HFFc6 (cell line): ENCODE results near the gene RRP1B. TPM values are rescaled to one million over a fixed set of nuclear protein-coding genes. Genes with fewer than 3 reads are reported as not detected.
"Not testable (repeated sequence)": the region's sequence is repeated elsewhere in the genome, so short reads cannot be mapped to it uniquely, and the experiment has no call there.

Source experiments
- DNase-seq: peaks from one replicate; pipeline ENCODE4 v3.0.0-alpha.2; 2018
- H3K27ac Mint-ChIP-seq: 2 replicates; pipeline ENCODE4 v1.8.0; 2020; ENCODE audit warnings: mild to moderate bottlenecking, mixed read lengths
- H3K27me3 Mint-ChIP-seq: 2 replicates; pipeline ENCODE4 v1.8.0; 2021; ENCODE audit warnings: mild to moderate bottlenecking, moderate library complexity, mixed read lengths; ENCODE audit not compliant: insufficient read depth
- H3K36me3 Mint-ChIP-seq: 2 replicates; pipeline ENCODE4 v1.8.0; 2021; ENCODE audit warnings: low read depth, mixed read lengths
- H3K4me1 Mint-ChIP-seq: 2 replicates; pipeline ENCODE4 v1.8.0; 2020; ENCODE audit warnings: low read depth, mixed read lengths
- H3K4me3 Mint-ChIP-seq: 2 replicates; pipeline ENCODE4 v1.8.0; 2020; ENCODE audit warnings: mild to moderate bottlenecking, moderate library complexity, mixed read lengths
- H3K9me3 Mint-ChIP-seq: 2 replicates; pipeline ENCODE4 v1.8.0; 2020; ENCODE audit warnings: mild to moderate bottlenecking, mixed read lengths
- CTCF ChIP-seq: fragments of 200-600 bp; sonication (generic); IDR thresholded peaks from 2 replicates; pipeline ENCODE4 v1.5.0; 2021; ENCODE audit warnings: antibody characterized with exemption, mild to moderate bottlenecking
- total RNA-seq, 6 experiments: library from RNA; stranded (reverse); fragmentation: NEBNext Ultra II Directional; extraction: Animal tissue kit (Norgen Biotek cat#: 25700); gene quantifications; 2 replicates in 1 of 6; 3 replicates in 5 of 6; pipeline ENCODE4 v1.2.3, GENCODE V29; 2021

Gene RRP1B
- total RNA-seq, 6 experiments from 2014 or later = 26.9 to 34.4 (median 27.6) TPM

- Mint-ChIP-seq H3K36me3 (peaks cover 30% of the 10 kb centered on the region), H3K27ac (no peak overlapping the region), H3K4me3 (no peak overlapping the region), H3K9me3 (no peaks in the 10 kb centered on the region), H3K27me3 (peaks cover 2% of the 10 kb centered on the region), H3K4me1 (peaks cover under 1% of the 10 kb centered on the region; the same call in 1 of the 2 replicates)
- no peak for TF ChIP-seq CTCF
- no peak for DNase-seq
These were observed 38.6 kb downstream of the RRP1B start for GRCh38 chr21:43697758-43698643.

GRCh38 chr21:43699492-43699777, 40.1 kb downstream of the RRP1B start:
- H3K9me3 Mint-ChIP-seq, H3K27me3 Mint-ChIP-seq, H3K4me3 Mint-ChIP-seq, H3K4me1 Mint-ChIP-seq, DNase-seq, H3K27ac Mint-ChIP-seq: not testable (repeated sequence)
- H3K36me3 Mint-ChIP-seq = peaks cover 20% of the 10 kb centered on the region

GRCh38 chr21:43699933-43700599, 40.7 kb downstream of the RRP1B start:
- no peak overlapping the region for H3K27ac Mint-ChIP-seq
- no peaks in the 10 kb centered on the region for H3K9me3 Mint-ChIP-seq
- no peak overlapping the region for H3K4me3 Mint-ChIP-seq
- H3K36me3 Mint-ChIP-seq = peaks cover 17% of the 10 kb centered on the region
- DNase-seq = no peak
- H3K27me3 Mint-ChIP-seq = peaks cover 2% of the 10 kb centered on the region
- peaks cover 7% of the 10 kb centered on the region; the same call in 1 of the 2 replicates for H3K4me1 Mint-ChIP-seq
- no peak for TF ChIP-seq CTCF

- H3K27me3 Mint-ChIP-seq = peaks cover 2% of the 10 kb centered on the region
- no peak for DNase-seq
- no peak overlapping the region for H3K27ac Mint-ChIP-seq
- no peak for TF ChIP-seq CTCF
- peaks cover 6% of the 10 kb centered on the region for H3K36me3 Mint-ChIP-seq
- no peak overlapping the region for H3K4me3 Mint-ChIP-seq
- no peaks in the 10 kb centered on the region for H3K9me3 Mint-ChIP-seq
- peaks cover 7% of the 10 kb centered on the region; the same call in 1 of the 2 replicates for H3K4me1 Mint-ChIP-seq
These were observed 42.8 kb downstream of the RRP1B start for GRCh38 chr21:43701936-43702784.

- peaks cover 7% of the 10 kb centered on the region; the same call in 1 of the 2 replicates for H3K4me1 Mint-ChIP-seq
- TF ChIP-seq CTCF = no peak
These were observed 43.4 kb downstream of the RRP1B start for GRCh38 chr21:43702785-43703034.

More at GRCh38 chr21:43702785-43703034, 43.4 kb downstream of the RRP1B start:
- no peaks in the 10 kb centered on the region for H3K9me3 Mint-ChIP-seq
- H3K27ac Mint-ChIP-seq = no peak overlapping the region
- peaks cover 3% of the 10 kb centered on the region for H3K36me3 Mint-ChIP-seq
- DNase-seq = no peak
- peaks cover 2% of the 10 kb centered on the region; the same call in 1 of the 2 replicates for H3K27me3 Mint-ChIP-seq
- H3K4me3 Mint-ChIP-seq = no peak overlapping the region
